Measurements from ENCODE around the gene ARMC8. TPM values are rescaled to one million over a fixed set of nuclear protein-coding genes. Genes with fewer than 3 reads are reported as not detected.

The ARMC8 gene
- total RNA-seq, 1 donor from 2014 or later = 33.2 TPM

DNA sequence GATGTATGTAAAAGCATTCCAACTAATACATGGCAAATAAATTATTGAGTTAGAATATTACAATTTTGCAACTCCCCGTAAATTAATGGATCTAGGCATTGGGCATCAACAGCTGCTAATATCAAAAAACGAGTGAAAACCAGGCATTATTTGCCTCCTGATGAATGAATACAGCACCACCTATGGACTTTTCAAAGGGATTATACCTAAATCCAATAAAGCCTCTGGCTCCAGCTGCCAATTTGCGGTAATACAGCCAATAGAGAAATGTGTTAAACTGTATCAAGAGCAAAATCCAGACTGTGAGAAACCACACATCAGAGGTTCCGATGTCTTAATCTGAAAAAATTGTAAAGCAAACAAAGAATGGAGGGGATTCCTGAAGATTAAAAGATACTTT, 38.6 kb upstream of the ARMC8 start:
- H3K27me3 Mint-ChIP-seq (ENCODE audit: low read depth, unreplicated experiment) = peaks cover under 1% of the 10 kb centered on the region

GRCh38 chr3:138154534-138154933, 32.6 kb upstream of the ARMC8 start:
- Mint-ChIP-seq H3K4me1 (ENCODE audit: low read depth, unreplicated experiment) (no peaks in the 10 kb centered on the region), H3K27me3 (ENCODE audit: low read depth, unreplicated experiment) (peaks cover 1% of the 10 kb centered on the region), H3K36me3 (ENCODE audit: low read depth, unreplicated experiment) (no peaks in the 10 kb centered on the region), H3K27ac (ENCODE audit: unreplicated experiment) (no peak overlapping the region), H3K4me3 (ENCODE audit: unreplicated experiment) (no peak overlapping the region), H3K9me3 (ENCODE audit: unreplicated experiment) (peaks cover 5% of the 10 kb centered on the region)
- Histone ChIP-seq H2AFZ (ENCODE audit: low read depth, low read length) (no peak overlapping the region), H3K79me2 (ENCODE audit: insufficient read depth, low read length) (no peaks in the 10 kb centered on the region), H3K9ac (ENCODE audit: low read length) (no peak overlapping the region), H3K36me3 (ENCODE audit: insufficient read depth, low read length) (no peaks in the 10 kb centered on the region), H4K20me1 (ENCODE audit: insufficient read depth, low read length) (no peaks in the 10 kb centered on the region), H3K4me2 (ENCODE audit: low read length) (no peak overlapping the region), H3K4me3 (ENCODE audit: insufficient read depth, low read depth, low read length) (no peak overlapping the region), H3K27me3 (ENCODE audit: insufficient read depth, low read length) (no peaks in the 10 kb centered on the region), H3K4me1 (ENCODE audit: insufficient read depth, low read length) (no peaks in the 10 kb centered on the region), H3K27ac (ENCODE audit: low read depth, low read length) (no peak overlapping the region), H3K9me3 (ENCODE audit: insufficient read depth, low read depth, low read length) (no peaks in the 10 kb centered on the region)
- TF ChIP-seq EZH2 (IDR thresholded peaks at IDR 0.05; ENCODE audit: insufficient read depth, low read length) = no peak
- TF ChIP-seq, protein P1, sequence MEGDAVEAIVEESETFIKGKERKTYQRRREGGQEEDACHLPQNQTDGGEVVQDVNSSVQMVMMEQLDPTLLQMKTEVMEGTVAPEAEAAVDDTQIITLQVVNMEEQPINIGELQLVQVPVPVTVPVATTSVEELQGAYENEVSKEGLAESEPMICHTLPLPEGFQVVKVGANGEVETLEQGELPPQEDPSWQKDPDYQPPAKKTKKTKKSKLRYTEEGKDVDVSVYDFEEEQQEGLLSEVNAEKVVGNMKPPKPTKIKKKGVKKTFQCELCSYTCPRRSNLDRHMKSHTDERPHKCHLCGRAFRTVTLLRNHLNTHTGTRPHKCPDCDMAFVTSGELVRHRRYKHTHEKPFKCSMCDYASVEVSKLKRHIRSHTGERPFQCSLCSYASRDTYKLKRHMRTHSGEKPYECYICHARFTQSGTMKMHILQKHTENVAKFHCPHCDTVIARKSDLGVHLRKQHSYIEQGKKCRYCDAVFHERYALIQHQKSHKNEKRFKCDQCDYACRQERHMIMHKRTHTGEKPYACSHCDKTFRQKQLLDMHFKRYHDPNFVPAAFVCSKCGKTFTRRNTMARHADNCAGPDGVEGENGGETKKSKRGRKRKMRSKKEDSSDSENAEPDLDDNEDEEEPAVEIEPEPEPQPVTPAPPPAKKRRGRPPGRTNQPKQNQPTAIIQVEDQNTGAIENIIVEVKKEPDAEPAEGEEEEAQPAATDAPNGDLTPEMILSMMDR (IDR thresholded peaks at IDR 0.05; ENCODE audit: insufficient read depth, low read depth, low read length) = no peak
- no peak for FAIRE-seq
- DNase-seq (ENCODE audit: low read depth) = no peak

More for the DNA sequence above, 38.6 kb upstream of the ARMC8 start:
- Histone ChIP-seq H4K20me1 (ENCODE audit: insufficient read depth, low read length) (no peaks in the 10 kb centered on the region), H2AFZ (ENCODE audit: low read depth, low read length) (no peak overlapping the region), H3K4me1 (ENCODE audit: insufficient read depth, low read length) (no peaks in the 10 kb centered on the region), H3K36me3 (ENCODE audit: insufficient read depth, low read length) (no peaks in the 10 kb centered on the region), H3K4me3 (ENCODE audit: insufficient read depth, low read depth, low read length) (no peak overlapping the region), H3K27ac (ENCODE audit: low read depth, low read length) (no peak overlapping the region), H3K27me3 (ENCODE audit: insufficient read depth, low read length) (no peaks in the 10 kb centered on the region), H3K79me2 (ENCODE audit: insufficient read depth, low read length) (no peaks in the 10 kb centered on the region), H3K4me2 (ENCODE audit: low read length) (no peak overlapping the region), H3K9ac (ENCODE audit: low read length) (no peak overlapping the region), H3K9me3 (ENCODE audit: insufficient read depth, low read depth, low read length) (no peaks in the 10 kb centered on the region)
- TF ChIP-seq EZH2 (IDR thresholded peaks at IDR 0.05; ENCODE audit: insufficient read depth, low read length) = no peak
- TF ChIP-seq, protein P1 (IDR thresholded peaks at IDR 0.05; ENCODE audit: insufficient read depth, low read depth, low read length) = no peak
- FAIRE-seq (no peak), DNase-seq (ENCODE audit: low read depth) (no peak)
- no peak overlapping the region for H3K4me3 Mint-ChIP-seq (ENCODE audit: unreplicated experiment)
- H3K4me1 Mint-ChIP-seq (ENCODE audit: low read depth, unreplicated experiment) = no peaks in the 10 kb centered on the region
- H3K27ac Mint-ChIP-seq (ENCODE audit: unreplicated experiment) = no peak overlapping the region
- no peaks in the 10 kb centered on the region for H3K9me3 Mint-ChIP-seq (ENCODE audit: unreplicated experiment)
- H3K36me3 Mint-ChIP-seq (ENCODE audit: low read depth, unreplicated experiment) = no peaks in the 10 kb centered on the region

DNA sequence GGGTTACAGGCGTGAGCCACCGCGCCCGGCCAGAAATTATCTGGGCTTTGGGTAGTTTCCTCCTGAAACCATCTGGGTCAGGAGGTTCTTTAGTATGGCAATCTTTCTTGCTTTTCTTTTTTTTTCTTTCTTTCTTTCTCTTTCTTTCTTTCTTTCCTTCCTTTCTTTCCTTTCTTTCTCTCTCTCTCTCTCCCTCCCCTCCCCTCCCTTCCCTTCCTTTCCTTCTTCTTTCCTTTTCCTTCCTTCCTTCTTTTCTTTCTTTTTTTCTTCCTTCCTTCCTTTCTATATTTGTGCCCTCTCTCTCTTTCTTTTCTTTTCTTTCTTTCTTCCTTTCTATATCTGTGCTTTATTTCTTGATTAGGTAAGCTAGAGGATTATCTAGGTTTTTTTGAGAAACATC, 29.4 kb upstream of the ARMC8 start:
- no peaks in the 10 kb centered on the region for H3K9me3 ChIP-seq (ENCODE audit: insufficient read depth, low read depth, low read length)
- H3K4me1 Mint-ChIP-seq (ENCODE audit: low read depth, unreplicated experiment) = no peaks in the 10 kb centered on the region
- H3K27me3 Mint-ChIP-seq (ENCODE audit: low read depth, unreplicated experiment) = peaks cover 1% of the 10 kb centered on the region
- peaks cover 5% of the 10 kb centered on the region for H3K9me3 Mint-ChIP-seq (ENCODE audit: unreplicated experiment)
- no peak overlapping the region for H3K4me2 ChIP-seq (ENCODE audit: low read length)
- no peak overlapping the region for H3K27ac ChIP-seq (ENCODE audit: low read depth, low read length)
- no peak overlapping the region for H3K27ac Mint-ChIP-seq (ENCODE audit: unreplicated experiment)
- no peaks in the 10 kb centered on the region for H3K4me1 ChIP-seq (ENCODE audit: insufficient read depth, low read length)
- DNase-seq (ENCODE audit: low read depth) = no peak
- TF ChIP-seq, protein P1 (IDR thresholded peaks at IDR 0.05; ENCODE audit: insufficient read depth, low read depth, low read length) = no peak
- no peak for TF ChIP-seq EZH2 (IDR thresholded peaks at IDR 0.05; ENCODE audit: insufficient read depth, low read length)
- H3K4me3 Mint-ChIP-seq (ENCODE audit: unreplicated experiment) = no peak overlapping the region
- FAIRE-seq = no peak
- H3K36me3 Mint-ChIP-seq (ENCODE audit: low read depth, unreplicated experiment) = peaks cover 7% of the 10 kb centered on the region
- no peak overlapping the region for H3K9ac ChIP-seq (ENCODE audit: low read length)
- no peak overlapping the region for H2AFZ ChIP-seq (ENCODE audit: low read depth, low read length)
- no peaks in the 10 kb centered on the region for H3K79me2 ChIP-seq (ENCODE audit: insufficient read depth, low read length)
- no peaks in the 10 kb centered on the region for H3K27me3 ChIP-seq (ENCODE audit: insufficient read depth, low read length)
- H3K4me3 ChIP-seq (ENCODE audit: insufficient read depth, low read depth, low read length) = no peak overlapping the region
- peaks cover 14% of the 10 kb centered on the region for H3K36me3 ChIP-seq (ENCODE audit: insufficient read depth, low read length)
- H4K20me1 ChIP-seq (ENCODE audit: insufficient read depth, low read length) = peaks cover 3% of the 10 kb centered on the region
